GM19035 (cell line): ENCODE data around the gene ECI2.
"Not testable (repeated sequence)": the region's sequence is repeated elsewhere in the genome, so short reads cannot be mapped to it uniquely, and the experiment has no call there.

Experiments
- ATAC-seq: cut with Tn5 transposase; IDR thresholded peaks from one replicate; pipeline ENCODE4 v1.9.1; 2021; ENCODE audit not compliant: unreplicated experiment

ECI2 gene

GRCh38 chr6:4105980-4106536, 29.3 kb downstream of the ECI2 start:
- ATAC-seq = no peak

DNA sequence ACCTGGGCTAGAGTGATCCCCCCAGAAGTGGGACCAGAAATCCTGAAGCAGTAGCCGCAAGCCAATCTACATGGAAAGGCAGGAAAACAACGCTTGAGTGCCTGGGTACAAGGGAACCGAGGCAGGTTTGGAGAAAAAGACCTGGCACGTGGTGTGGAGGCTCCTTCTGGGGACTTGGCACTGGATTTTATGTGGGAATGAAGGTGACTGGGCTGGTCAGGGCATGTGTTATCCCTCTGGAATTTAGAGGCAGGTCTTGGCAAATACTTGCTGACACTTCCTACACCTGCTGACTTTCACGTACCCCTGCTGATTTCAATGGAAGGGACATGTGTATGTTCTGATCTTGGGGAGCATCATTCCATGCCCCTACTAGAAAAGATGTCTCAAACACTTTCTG, 31.4 kb downstream of the ECI2 start:
- no peak for ATAC-seq

DNA sequence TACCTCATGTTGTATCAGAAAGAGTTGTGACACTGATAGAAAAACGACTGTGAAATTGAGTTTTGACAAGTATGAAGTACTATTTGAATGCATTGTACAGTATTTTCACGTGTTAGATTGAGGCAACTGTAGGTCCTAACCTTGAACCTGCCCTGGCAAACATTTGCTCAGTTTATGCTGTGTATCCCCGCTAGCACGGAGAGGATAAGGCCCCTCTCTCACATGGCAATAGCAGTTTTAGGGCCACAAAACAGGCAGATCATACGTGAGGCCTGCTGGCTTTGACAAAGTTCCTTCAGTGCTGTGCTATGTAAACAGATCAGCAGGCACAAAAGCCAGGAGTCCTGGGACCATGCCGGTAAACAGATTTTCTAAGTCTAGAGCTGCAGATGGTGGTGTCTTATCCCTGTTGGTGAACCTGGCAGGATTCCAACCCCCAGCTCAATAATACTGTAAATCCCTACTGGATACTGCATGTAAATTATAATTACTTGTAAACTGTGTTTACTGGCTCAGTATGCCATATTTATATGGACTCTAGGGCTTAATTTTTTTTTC, 32.6 kb downstream of the ECI2 start:
- ATAC-seq = no peak

- no peak for ATAC-seq
Measured at GRCh38 chr6:4101298-4101697, 34.1 kb downstream of the ECI2 start.

- no peak for ATAC-seq
Measured at GRCh38 chr6:4100655-4101054, 34.7 kb downstream of the ECI2 start.

- no peak for ATAC-seq
Measured at GRCh38 chr6:4093288-4093687, 42.1 kb downstream of the ECI2 start.

DNA sequence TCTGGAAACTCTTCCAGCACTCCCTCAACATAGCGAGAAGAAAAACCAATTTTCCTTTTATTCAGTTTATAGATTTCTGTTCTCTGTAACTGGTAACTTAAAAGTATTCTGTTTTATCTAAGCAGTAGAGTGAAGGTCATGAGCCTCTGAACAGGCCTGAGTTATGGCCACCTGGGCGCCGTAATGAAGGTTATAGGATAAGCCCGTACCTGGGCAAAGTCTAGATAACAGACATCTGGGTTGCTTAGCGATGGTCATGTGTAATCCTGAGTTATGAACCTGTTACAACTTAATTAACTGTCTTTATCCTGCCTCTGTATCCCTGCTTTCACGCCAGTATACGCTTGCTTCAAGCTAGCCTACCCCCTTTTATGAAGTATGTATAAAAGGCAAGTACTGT, 43.4 kb downstream of the ECI2 start:
- no peak for ATAC-seq

DNA sequence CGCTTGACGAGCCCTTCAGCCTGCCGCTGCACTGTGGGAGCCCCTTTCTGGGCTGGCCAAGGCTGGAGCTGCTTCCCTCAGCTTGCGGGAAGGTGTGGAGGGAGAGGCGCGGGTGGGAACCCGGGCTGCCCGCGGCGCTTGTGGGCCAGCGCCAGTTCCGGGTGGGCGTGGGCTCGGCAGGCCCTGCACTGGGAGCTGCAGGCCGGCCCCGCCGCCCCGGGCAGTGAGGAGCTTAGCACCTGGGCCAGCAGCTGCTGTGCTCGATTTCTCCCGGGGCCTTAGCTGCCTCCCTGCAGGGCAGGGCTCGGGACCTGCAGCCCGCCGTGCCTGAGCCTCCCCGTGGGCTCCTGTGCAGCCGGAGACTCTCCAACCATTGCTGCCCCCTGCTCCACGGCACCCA, 45.3 kb downstream of the ECI2 start:
- not testable (repeated sequence) for ATAC-seq

- no peak for ATAC-seq
Measured at GRCh38 chr6:4088704-4089103, 46.7 kb downstream of the ECI2 start.

DNA sequence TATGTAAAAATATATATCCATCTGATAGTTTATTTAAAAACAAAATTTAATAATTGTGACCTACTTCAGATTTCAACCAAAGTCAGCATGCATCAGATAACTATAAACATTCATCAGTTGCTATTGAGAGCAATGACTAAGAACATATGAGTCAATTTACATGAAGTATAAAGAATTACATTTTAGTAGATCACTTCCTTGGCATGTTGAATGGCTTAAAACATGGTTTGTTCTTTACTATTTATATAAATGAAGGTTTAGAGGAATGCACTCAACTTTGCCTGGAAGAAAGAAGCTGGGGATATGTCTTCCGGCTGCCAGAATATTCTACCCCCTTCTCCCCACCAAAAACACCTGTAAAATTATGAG, 50.1 kb downstream of the ECI2 start:
- ATAC-seq = no peak

GRCh38 chr6:4084444-4085331, 50.7 kb downstream of the ECI2 start:
- no peak for ATAC-seq

GRCh38 chr6:4078691-4079471, 56.5 kb downstream of the ECI2 start, which contains the start of gene FAM217A:
Gene FAM217A (minus strand): TSS chr6:4079137. CDS start chr6:4077414, 1,723 bp downstream.
- ATAC-seq = no peak

DNA sequence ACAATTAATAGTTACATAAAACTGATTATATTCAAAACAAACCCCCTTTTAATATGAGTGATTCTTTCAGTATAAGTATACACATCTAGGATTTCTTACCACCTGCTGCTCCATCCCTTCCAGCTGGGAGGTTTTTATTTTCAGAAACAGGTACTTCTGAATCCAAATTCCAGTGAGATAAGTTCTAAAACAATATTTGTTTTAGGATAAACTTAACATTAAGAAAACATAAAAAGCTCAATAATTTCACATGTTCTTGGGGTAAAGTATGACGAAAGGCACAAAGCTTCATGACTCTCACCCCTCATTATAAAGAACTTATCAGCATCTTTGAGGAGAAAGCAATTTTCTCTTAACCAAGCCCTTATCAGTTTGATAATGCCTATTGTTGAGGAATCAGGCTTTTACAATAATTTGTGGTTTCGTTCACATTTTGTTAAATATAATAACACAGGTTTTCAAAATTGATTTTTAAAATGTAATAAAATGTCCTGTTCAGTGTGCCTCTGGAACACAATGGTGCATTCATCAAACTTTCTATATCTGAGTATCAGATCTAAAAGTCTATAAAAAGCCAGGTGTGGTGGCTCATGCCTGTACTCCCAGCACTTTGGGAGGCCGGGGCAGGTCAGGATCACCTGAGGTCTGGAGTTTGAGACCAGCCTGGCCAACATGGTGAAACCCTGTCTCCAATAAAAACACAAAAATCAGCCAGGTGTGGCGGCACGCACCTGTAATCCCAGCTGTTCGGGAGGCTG, 60.7 kb downstream of the ECI2 start:
- no peak for ATAC-seq

DNA sequence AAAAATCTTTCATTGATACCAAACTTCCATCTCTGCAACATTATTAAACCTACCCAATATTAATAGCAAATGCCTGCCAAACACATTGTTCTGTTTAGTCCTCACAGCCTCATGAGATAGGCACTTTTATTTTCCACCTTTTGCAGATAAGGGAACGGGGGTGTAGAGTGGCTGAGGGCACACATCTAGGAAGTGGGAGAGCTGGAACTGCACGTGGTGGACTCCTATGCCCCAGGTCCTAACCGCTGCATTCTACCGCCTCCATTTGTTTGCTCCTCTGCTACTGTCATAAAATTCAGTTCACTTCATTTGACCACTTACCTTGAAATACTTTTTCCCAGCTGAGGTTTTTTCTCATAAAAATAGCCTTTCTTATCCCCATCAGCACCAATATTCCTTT, 64.0 kb downstream of the ECI2 start:
- ATAC-seq = no peak

DNA sequence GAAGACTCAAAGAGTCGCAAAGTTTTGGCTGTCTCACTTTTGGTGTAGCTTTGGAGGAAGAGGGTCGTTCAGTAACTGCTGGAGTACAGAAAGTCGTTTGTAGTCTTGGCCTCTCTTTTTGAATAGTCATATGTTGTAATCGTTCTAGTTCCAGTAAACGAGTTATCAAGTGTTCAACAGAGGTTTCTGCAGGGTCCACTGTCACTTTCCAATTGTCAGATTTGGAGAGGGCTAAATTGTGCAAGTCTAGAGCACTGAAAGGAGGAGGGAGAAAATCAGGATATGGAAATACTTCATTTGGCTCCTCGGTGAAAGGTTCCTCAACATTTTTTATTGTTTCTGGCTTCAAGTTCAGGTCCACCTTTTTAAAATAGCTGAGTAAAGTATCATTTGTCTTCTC, 66.2 kb downstream of the ECI2 start:
- no peak for ATAC-seq

GRCh38 chr6:4067673-4068072, 67.7 kb downstream of the ECI2 start:
- no peak for ATAC-seq

GRCh38 chr6:4066029-4066755, 69.2 kb downstream of the ECI2 start:
- ATAC-seq = no peak
